ENCODE measurements around the gene DENND5A. TPM values are rescaled to one million over a fixed set of nuclear protein-coding genes. Genes with fewer than 3 reads are reported as not detected.
A peak's percentile ranks its signal among the peaks of the same experiment; 100 is the strongest.
"Not testable (repeated sequence)": the region's sequence is repeated elsewhere in the genome, so short reads cannot be mapped to it uniquely, and the experiment has no call there.

Gene DENND5A
- total and polyA plus RNA-seq, 2 experiments from 2014 or later: 99.5 to 196 TPM

DNA sequence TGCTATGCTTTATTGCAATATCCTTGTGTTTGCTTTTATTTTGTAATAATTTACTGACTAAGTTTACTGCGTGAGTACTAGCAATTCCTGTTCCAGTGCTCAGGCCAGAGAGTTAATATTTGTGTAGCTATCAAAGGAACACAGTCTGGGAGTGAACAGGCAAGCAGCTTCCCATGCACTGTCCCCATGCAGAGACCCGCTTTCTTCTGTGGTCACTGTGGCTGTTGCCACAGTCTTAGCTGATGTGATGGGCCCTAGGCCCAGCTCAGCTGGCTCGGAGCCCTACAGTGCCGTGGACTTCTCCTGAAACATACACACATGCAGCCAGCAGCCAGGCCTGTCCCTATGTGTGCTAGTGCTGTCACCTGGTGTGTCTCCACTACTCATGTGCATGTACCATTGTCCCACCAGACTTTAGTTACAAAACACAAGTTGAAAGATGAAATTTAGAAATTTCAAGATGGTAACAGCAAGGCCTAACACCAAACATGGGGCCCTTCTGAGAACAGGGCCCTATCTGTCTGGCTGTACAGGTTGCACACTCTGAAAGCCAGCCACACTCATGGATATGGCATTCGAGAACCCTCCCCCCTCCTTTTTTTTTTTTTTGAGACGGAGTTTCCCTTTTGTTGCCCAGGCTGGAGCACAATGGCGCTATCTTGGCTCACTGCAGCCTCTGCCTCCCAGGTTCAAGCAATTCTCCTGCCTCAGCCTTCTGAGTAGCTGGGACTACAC is 161.4 kb downstream of the DENND5A start:
- Histone ChIP-seq H3K4me1 (ENCODE audit: low read depth) (no peaks in the 10 kb centered on the region), H3K27ac (no peak overlapping the region)

GRCh38 chr11:9099617-9100016 is 165.5 kb downstream of the DENND5A start:
- Histone ChIP-seq H3K4me1 (ENCODE audit: low read depth) (no peaks in the 10 kb centered on the region), H3K27ac (no peak overlapping the region), H3K27me3 (no peaks in the 10 kb centered on the region), H3K9me3 (ENCODE audit: low read depth) (no peaks in the 10 kb centered on the region), H3K36me3 (no peaks in the 10 kb centered on the region), H3K4me3 (no peak overlapping the region)
- TF ChIP-seq, protein P1, sequence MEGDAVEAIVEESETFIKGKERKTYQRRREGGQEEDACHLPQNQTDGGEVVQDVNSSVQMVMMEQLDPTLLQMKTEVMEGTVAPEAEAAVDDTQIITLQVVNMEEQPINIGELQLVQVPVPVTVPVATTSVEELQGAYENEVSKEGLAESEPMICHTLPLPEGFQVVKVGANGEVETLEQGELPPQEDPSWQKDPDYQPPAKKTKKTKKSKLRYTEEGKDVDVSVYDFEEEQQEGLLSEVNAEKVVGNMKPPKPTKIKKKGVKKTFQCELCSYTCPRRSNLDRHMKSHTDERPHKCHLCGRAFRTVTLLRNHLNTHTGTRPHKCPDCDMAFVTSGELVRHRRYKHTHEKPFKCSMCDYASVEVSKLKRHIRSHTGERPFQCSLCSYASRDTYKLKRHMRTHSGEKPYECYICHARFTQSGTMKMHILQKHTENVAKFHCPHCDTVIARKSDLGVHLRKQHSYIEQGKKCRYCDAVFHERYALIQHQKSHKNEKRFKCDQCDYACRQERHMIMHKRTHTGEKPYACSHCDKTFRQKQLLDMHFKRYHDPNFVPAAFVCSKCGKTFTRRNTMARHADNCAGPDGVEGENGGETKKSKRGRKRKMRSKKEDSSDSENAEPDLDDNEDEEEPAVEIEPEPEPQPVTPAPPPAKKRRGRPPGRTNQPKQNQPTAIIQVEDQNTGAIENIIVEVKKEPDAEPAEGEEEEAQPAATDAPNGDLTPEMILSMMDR (IDR thresholded peaks at IDR 0.05; ENCODE audit: low read depth, low read length): no peak
- no peak for DNase-seq (ENCODE audit: low read depth in 1 of 2, low spot score in 1 of 2)

More for the DNA sequence above, 161.4 kb downstream of the DENND5A start:
- no peaks in the 10 kb centered on the region for H3K27me3 ChIP-seq
- DNase-seq (ENCODE audit: low read depth in 1 of 2, low spot score in 1 of 2): no peak
- H3K4me3 ChIP-seq: no peak overlapping the region
- H3K9me3 ChIP-seq (ENCODE audit: low read depth): no peaks in the 10 kb centered on the region
- TF ChIP-seq, protein P1 (IDR thresholded peaks at IDR 0.05; ENCODE audit: low read depth, low read length): no peak
- no peaks in the 10 kb centered on the region for H3K36me3 ChIP-seq

DNA sequence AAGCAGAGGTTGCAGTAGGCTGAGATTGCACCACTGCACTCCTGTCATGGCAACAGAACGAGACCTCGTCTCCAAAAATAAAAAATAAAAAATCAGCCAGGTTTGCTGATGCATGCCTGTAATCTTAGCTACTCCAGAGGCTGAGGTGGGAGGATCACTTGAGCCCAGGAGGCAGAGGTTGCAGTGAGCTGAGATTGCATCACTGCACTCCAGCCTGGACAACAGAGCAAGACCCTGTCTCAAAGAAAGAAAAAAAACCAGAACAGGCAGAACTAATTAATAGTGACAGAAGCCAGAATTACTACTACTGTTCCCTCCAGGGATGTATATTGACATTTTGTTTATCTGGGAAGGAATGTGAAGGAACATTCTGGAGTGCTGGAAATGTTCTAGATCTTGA is 166.7 kb downstream of the DENND5A start:
- not testable (repeated sequence) for H3K27me3 ChIP-seq; H3K36me3 ChIP-seq; H3K4me3 ChIP-seq; H3K27ac ChIP-seq; H3K4me1 ChIP-seq (ENCODE audit: low read depth); H3K9me3 ChIP-seq (ENCODE audit: low read depth); DNase-seq (ENCODE audit: low read depth in 1 of 2, low spot score in 1 of 2)

DNA sequence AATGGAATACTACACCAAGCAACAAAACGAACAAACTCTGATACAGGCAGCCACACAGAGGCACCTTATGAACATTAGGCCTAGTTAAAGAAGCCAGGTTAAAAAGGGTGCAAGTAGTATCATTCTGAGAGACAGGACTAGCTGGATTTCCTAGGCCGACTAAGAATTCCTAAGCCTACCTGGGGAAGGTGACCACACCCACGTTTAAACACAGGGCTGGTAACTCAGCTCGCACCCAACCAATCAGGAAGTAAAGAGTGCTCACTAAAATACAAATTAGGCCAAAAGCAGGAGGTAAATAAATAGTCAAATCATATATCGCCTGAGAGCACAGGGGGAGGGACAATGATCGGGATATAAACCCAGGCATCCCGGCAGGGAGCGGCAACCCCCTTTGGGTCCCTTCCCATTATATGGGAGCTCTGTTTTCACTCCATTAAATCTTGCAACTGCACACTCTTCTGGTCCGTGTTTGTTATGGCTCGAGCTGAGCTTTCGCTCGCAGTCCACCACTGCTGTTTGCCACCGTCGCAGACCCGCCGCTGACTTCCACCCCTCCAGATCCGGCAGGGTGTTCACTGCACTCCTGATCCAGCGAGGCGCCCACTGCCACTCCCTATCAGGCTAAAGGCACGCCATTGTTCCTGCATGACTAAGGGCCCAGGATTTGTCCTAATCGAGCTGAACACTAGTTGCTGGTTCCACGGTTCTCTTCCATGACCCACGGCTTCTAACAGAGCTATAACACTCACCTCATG is 167.8 kb downstream of the DENND5A start:
- not testable (repeated sequence) for H3K4me3 ChIP-seq; DNase-seq (ENCODE audit: low read depth in 1 of 2, low spot score in 1 of 2); H3K27ac ChIP-seq; H3K4me1 ChIP-seq (ENCODE audit: low read depth); H3K9me3 ChIP-seq (ENCODE audit: low read depth); H3K36me3 ChIP-seq
- peaks cover 16% of the 10 kb centered on the region for H3K27me3 ChIP-seq

GRCh38 chr11:9096427-9096826 is 168.7 kb downstream of the DENND5A start:
- DNase-seq (ENCODE audit: low read depth in 1 of 2, low spot score in 1 of 2): no peak
- TF ChIP-seq, protein P1 (IDR thresholded peaks at IDR 0.05; ENCODE audit: low read depth, low read length): no peak
- no peak overlapping the region for H3K27ac ChIP-seq
- no peaks in the 10 kb centered on the region for H3K36me3 ChIP-seq
- no peaks in the 10 kb centered on the region for H3K9me3 ChIP-seq (ENCODE audit: low read depth)
- H3K27me3 ChIP-seq: peaks cover 26% of the 10 kb centered on the region
- H3K4me1 ChIP-seq (ENCODE audit: low read depth): no peaks in the 10 kb centered on the region
- H3K4me3 ChIP-seq: no peak overlapping the region

DNA sequence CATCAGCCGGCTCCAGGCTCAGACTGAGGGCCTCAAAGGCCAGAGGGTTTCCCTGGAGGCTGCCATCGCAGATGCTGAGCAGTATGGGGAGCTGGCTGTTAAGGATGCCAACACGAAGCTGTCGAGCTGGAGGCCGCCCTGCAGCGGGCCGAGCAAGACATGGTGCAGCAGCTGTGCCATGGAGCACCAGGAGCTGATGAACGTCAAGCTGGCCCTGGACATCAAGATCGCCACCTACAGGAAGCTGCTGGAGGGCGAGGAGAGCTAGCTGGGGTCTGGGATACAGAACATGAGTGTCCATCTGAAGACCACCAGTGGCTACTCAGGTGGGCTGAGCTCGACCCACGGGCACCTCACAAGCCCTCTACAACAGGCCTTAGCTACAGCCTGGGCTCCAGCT is 169.7 kb downstream of the DENND5A start:
- Histone ChIP-seq H3K4me1 (ENCODE audit: low read depth) (no peaks in the 10 kb centered on the region), H3K4me3 (no peak overlapping the region), H3K27me3 (peaks cover 36% of the 10 kb centered on the region), H3K36me3 (no peaks in the 10 kb centered on the region), H3K27ac (no peak overlapping the region), H3K9me3 (ENCODE audit: low read depth) (no peaks in the 10 kb centered on the region)
- no peak for DNase-seq (ENCODE audit: low read depth in 1 of 2, low spot score in 1 of 2)
- TF ChIP-seq, protein P1 (IDR thresholded peaks at IDR 0.05; ENCODE audit: low read depth, low read length): peak; percentile 26

Measured in cardiac muscle cell (in vitro differentiated cells and primary cell).